Neutrophil (primary cell): Measurements from ENCODE around the gene NR0B2.
A peak's percentile ranks its signal among the peaks of the same experiment; 100 is the strongest.

Source experiments
- H3K27ac ChIP-seq: fragments of 200-600 bp; sonication (generic); 2 replicates; pipeline ENCODE4 v1.5.1; 2016; ENCODE audit warnings: mild to moderate bottlenecking, moderate library complexity
- H3K27me3 ChIP-seq: fragments of 200-600 bp; sonication (generic); 2 replicates; pipeline ENCODE4 v1.6.0; 2016; ENCODE audit warnings: mild to moderate bottlenecking
- H3K36me3 ChIP-seq: fragments of 200-600 bp; sonication (generic); 2 replicates; pipeline ENCODE4 v1.5.1; 2017
- H3K4me1 ChIP-seq, 2 experiments: fragments of 200-600 bp in 1 of 2; sonication (generic) in 1 of 2; 1 replicate in 1 of 2; 2 replicates in 1 of 2; pipeline versions ENCODE4 v1.5.1 to v1.6.1; 2013 to 2016; ENCODE audit warnings: low read depth in 1 of 2, low read length in 1 of 2, mild to moderate bottlenecking in 1 of 2, moderate library complexity in 1 of 2; ENCODE audit not compliant: control insufficient read depth in 1 of 2, insufficient read depth in 1 of 2
- H3K4me3 ChIP-seq, 2 experiments: fragments of 200-600 bp in 1 of 2; sonication (generic) in 1 of 2; 1 replicate in 1 of 2; 2 replicates in 1 of 2; pipeline ENCODE4 v1.5.1; 2013 to 2016; ENCODE audit warnings: low read depth in 1 of 2, low read length in 1 of 2, mild to moderate bottlenecking in 1 of 2, moderate library complexity in 1 of 2
- H3K9me3 ChIP-seq: fragments of 200-600 bp; sonication (generic); 2 replicates; pipeline ENCODE4 v1.5.1; 2016
- TF ChIP-seq, protein P1 (sequence below): fragments of 200-600 bp; sonication (generic); IDR thresholded peaks from 2 replicates; pipeline ENCODE4 v1.5.1; 2016; ENCODE audit warnings: antibody characterized with exemption

The NR0B2 gene

DNA sequence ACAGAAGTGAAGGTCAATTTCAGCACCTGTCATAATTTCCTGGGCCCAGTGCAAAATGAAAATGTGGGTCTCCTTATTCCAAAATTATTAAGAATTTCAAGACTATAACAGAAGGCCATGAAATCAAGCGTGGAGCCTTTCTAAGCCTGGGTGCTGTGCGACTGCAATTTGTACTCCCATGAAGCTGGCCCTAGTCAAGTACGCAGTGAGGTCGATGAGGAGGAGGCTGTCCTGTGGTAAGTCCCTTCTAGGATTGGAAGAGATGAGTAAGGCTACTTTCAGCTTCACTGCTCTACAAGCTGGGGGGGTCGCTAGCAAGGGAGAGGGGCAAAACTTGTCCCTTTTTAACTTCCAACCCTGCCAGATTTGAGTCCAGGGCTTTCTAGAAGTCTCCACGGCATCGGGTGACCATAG lies 7.4 kb upstream of the NR0B2 start:
- no peaks in the 10 kb centered on the region for H3K9me3 ChIP-seq
- peaks cover 6% of the 10 kb centered on the region for H3K36me3 ChIP-seq
- H3K4me1 ChIP-seq: peaks cover 13 to 16% of the 10 kb centered on the region in 2 experiments
- H3K27ac ChIP-seq: peak overlapping the region; percentile 67
- no peaks in the 10 kb centered on the region for H3K27me3 ChIP-seq
- TF ChIP-seq, protein P1, sequence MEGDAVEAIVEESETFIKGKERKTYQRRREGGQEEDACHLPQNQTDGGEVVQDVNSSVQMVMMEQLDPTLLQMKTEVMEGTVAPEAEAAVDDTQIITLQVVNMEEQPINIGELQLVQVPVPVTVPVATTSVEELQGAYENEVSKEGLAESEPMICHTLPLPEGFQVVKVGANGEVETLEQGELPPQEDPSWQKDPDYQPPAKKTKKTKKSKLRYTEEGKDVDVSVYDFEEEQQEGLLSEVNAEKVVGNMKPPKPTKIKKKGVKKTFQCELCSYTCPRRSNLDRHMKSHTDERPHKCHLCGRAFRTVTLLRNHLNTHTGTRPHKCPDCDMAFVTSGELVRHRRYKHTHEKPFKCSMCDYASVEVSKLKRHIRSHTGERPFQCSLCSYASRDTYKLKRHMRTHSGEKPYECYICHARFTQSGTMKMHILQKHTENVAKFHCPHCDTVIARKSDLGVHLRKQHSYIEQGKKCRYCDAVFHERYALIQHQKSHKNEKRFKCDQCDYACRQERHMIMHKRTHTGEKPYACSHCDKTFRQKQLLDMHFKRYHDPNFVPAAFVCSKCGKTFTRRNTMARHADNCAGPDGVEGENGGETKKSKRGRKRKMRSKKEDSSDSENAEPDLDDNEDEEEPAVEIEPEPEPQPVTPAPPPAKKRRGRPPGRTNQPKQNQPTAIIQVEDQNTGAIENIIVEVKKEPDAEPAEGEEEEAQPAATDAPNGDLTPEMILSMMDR: no peak
- peak overlapping the region; percentile 94 to 98 for H3K4me3 ChIP-seq

GRCh38 chr1:26915204-26915842 lies 1.5 kb upstream of the NR0B2 start:
- H3K4me1 ChIP-seq: no peaks in the 10 kb centered on the region
- H3K27me3 ChIP-seq: no peaks in the 10 kb centered on the region
- no peak overlapping the region for H3K27ac ChIP-seq
- no peaks in the 10 kb centered on the region for H3K9me3 ChIP-seq
- TF ChIP-seq, protein P1: no peak
- no peaks in the 10 kb centered on the region for H3K36me3 ChIP-seq
- H3K4me3 ChIP-seq: no peak overlapping the region

DNA sequence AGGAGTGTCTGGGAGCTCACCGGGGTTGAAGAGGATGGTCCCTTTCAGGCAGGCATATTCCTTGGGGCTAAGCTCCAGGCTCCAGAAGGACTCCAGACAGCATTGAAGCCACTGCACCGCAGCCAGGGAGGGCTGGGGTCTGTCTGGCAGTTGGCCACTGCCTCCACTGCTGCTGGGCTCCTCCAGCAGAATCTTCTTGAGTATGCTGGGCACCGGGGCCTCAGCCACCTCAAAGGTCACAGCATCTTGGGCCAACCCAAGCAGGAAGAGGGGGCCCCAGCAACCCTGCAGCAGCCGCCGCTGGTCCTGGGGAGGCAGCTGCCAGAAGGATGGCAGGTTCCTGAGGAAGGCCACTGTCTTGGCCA lies 404 bp downstream of the NR0B2 start:
- H3K9me3 ChIP-seq: no peaks in the 10 kb centered on the region
- H3K4me1 ChIP-seq: no peaks in the 10 kb centered on the region
- no peaks in the 10 kb centered on the region for H3K27me3 ChIP-seq
- no peak overlapping the region for H3K27ac ChIP-seq
- TF ChIP-seq, protein P1: no peak
- no peak overlapping the region for H3K4me3 ChIP-seq
- H3K36me3 ChIP-seq: no peaks in the 10 kb centered on the region

DNA sequence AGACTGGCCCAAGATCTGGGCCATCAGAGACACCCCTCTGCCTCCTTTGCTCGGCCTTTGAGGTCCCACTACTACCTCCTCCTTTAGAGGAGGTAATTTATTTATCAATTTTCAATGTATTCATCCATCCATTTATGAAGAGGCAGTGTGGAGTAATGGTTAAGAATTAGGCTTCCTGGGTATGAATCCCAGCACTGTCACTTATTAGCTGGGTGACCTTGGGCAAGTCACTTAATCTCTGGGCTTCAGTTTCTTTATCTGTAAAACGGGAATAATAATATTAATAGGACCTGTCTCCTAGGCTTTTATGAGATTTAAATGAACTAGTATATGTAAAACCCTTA lies 1.7 kb downstream of the NR0B2 start:
- no peaks in the 10 kb centered on the region for H3K4me1 ChIP-seq
- H3K27ac ChIP-seq: no peak overlapping the region
- TF ChIP-seq, protein P1: no peak
- no peak overlapping the region for H3K4me3 ChIP-seq
- no peaks in the 10 kb centered on the region for H3K9me3 ChIP-seq
- no peaks in the 10 kb centered on the region for H3K36me3 ChIP-seq
- H3K27me3 ChIP-seq: no peaks in the 10 kb centered on the region

GRCh38 chr1:26911399-26912146 lies 2.2 kb downstream of the NR0B2 start:
- Histone ChIP-seq H3K4me1 (no peaks in the 10 kb centered on the region), H3K27me3 (no peaks in the 10 kb centered on the region), H3K36me3 (no peaks in the 10 kb centered on the region), H3K9me3 (no peaks in the 10 kb centered on the region), H3K4me3 (no peak overlapping the region), H3K27ac (no peak overlapping the region)
- TF ChIP-seq, protein P1: no peak
